Stimulated activated CD8-positive, alpha-beta memory T cell treated with anti-CD3 and anti-CD28 coated beads, Interleukin-7, amount 100 ng/mL, for 4 hours (primary cell): ENCODE results near the gene MAIP1.
A peak's percentile ranks its signal among the peaks of the same experiment; 100 is the strongest.

ENCODE experiments used
- DNase-seq, 2 donors: peaks; one replicate each; pipeline ENCODE4 v3.0.0-alpha.2; 2020; ENCODE audit warnings: low read depth in 2 of 2

Gene MAIP1

DNA sequence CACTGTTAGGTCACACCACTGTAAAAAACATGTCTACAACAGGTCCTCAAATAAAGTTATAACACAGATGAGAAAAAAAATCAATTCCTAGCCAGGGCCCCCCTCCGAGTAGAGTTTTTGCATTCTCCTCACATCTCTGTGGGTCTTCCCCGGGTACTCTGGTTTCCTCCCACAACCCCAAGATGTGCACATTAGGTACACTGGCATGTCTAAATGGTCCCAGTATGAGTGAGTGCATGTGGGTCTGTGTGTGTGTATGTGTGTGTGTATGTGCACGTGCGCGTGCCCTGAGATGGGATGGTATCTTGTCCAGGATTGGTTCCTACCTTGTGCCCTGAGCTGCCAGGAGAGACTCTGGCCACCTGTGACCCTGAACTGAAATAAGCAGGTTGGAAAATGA, 5.0 kb upstream of the MAIP1 start:
- DNase-seq, result no peak

DNA sequence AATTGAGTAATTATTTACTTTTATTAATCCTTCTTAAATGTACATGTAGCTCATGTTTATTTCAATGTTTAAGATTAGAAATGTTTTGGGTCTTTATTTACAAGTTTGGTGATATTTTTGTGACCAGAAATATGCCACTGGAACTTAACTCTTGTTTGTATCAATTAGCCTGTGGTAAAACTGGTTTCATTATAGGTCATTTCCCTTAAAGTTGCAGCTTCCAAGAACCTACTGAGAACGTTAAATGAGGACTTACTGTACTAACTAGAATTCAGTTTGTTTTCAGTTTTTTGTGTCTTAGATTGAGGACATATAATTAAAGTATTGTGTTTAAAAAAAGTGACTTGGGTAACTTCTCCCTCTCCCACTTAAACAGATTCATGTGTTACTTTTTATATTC, 4.4 kb upstream of the MAIP1 start:
- no peak for DNase-seq

DNA sequence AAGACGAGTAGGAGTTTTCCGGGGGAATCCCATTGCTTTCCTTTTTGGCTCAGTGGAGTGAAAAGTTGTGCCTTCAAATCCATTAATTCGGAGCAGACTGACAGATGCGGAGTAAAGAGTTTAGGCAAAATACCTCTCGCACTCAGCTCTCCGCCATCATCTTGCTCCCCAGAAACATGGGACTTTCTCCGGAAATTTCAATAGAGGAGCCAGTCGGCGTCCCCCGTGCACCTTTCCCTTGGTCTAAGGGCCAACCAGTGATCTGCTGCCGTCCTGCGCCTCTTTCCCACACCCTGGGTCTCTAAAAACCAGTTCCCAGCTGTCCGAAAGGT, 409 bp upstream of the MAIP1 start:
- DNase-seq, result no peak

DNA sequence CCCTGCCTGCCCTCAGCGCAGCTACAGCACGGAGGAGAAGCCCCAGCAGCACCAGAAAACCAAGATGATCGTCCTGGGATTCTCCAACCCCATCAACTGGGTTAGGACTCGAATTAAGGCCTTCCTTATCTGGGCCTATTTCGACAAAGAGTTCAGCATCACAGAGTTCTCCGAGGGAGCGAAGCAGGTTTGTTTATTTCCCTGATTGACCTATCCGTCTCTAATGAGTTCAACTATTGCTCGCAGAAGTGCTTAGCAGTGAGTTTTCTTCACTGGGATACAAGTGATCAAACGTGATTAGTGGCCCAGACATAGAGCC, 639 bp downstream of the MAIP1 start:
- DNase-seq, result no peak

DNA sequence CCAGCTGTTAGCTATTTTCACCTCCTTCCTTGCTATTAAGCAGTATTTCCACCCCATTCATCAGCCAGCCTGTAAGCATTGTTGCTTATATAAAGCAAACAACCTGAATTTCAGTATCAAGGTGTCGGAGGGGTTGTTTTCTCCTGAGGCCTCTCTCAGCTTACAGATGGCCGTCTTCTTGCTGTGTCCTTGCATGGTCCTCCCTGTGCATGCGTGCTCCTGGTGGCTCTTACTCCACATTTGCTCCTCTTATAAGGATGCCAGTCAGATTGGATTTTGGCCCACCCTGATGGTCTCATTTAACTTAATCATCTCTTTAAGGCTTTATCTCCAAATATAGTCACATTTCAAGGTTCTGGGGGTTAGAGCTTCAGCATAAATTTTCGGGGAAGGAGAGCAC, 2.6 kb downstream of the MAIP1 start:
- no peak for DNase-seq

DNA sequence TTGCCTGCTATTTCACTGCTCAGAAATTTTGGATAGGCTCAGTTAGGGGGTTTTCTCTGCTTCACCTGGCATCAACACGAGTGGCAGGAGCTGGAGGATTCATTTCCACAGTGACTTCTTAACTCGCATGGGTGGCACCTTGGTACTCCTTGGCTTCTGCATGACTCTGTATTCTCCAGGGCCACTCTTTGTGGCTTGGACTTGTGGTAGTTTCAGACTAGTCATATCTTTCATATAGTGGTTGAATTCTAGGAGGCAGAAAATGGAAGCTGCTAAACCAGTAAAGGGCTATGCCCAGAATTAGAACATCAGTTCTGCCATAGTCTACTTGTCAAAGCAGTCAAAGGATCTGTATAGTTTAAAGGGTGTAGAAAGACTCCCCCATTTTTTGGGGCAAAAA, 6.8 kb downstream of the MAIP1 start:
- DNase-seq, result no peak

DNA sequence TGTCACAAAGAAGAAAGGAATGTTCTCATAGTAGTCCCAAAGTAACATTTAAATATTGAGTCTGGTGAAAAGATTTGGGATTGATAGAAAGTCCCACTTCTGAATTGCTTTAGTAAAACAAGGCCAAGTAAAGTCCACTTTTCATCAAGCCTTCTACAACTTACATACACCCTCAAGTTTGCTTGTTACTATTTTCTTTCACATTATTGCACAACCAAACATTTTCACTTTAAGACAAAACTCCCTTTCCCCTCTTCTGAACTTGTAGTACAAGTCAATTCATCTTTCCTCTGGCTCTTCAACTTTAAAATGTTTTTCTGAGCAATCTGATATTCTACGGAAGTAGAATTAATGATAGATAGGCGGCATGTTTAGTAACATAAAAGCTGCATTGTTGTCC, 11.0 kb downstream of the MAIP1 start:
- DNase-seq, result no peak

DNA sequence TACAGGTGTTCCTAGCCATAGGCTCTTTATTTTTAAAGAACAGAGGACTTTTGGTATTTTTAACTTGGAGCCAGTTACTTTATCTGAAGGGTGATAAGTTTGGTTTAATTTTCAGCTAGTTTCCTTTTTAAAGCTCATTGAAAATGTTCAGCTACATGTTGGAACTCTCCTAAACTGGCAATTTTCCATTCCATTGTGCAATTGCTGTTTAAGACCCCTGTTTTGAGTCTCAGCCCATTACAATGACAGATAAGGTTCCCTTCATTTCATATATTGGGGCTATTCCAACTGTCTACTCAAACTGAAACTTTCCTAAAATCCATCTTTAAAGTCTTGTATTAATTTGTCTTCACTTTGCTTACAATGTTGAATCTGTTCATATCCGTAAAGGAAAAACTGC, 11.6 kb downstream of the MAIP1 start:
- no peak for DNase-seq

DNA sequence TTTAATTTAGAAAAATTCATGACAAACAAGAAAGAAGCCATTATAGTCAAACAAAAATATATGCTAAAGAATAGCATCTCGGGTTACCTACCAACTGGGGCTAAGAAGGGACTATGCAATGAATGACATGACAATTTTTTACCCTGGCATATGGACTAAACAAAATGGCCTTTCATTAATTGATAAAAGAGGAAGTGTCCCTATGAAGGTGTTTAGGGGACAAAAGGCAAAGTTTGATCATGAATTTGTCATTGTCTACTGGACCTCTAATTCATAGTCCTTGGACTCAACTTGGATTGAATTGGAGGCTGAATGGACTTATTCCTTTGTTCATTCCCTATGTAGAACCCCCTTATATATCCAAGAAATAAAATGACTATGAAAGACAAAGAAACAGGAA, 12.7 kb downstream of the MAIP1 start:
- DNase-seq, result no peak

DNA sequence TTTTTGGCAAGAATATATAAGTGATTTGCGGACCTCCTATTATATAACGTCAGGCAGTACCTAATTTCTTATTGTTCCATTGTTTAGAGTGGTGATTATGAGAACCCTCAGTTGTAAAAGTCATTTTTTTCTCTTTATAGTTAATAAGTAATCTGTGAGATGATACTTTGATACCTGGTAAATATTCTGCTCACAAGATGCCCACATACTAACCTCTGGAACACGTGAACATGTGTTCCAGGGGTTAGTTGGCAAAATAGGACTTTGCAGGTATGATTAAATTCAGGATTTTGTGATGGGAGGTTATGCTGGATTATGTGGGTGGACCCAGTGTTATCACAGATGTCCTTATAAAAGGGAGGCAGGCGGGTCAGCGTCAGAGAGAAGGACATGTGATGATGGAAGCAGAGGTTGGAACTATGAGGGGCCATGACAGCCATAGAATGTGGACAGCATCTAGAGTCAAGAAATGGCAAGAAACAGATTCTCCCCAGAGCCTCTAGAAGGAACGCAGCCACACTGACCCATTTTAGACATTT, 16.8 kb downstream of the MAIP1 start:
- no peak for DNase-seq

DNA sequence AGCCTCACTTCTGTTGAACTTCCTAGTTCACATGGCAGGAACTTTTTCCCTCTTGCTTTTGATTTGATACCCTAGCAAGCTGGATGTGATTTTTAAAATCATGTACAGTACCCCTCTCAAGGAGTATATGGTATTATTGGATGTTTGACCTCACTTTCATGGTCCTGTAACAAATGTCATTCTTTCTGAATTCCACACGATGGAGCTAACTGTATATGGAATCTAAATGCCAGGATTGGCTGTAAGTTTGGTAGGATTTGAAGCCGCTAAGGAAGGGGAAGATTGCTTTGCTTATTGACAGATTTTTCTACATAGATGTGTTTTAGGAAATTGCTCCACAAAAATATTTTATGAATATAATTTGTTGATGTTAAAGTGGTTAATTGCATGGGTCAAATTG, 18.3 kb downstream of the MAIP1 start:
- no peak for DNase-seq

DNA sequence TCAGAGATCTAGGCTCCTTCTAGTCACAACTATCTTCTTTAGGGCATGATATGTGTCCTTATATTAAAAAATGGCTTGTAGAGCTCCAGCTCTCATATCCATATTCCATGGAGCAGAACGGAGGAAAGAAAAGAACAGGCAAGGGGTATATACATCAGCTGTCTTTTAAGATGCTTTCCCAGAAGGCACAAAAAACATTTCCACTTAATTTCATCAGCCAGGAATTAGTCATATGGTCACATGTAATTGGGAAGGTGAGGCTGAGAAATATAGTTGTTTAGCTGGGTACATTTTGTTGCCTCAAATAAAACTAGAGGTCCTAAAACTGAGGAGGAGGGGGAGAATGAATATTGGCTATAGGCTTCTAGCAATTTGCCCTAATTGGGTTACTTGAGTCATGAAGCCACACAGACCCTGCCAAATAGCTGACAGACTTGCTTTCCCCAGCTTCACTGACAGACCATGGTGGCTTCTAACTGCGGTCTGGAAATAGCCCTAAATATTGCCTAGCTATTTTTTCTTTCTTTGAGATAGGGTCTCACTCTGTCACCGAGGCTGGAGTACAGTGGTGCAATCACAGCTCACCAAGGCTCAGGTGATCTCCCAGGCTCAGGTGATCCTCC, 20.0 kb downstream of the MAIP1 start:
- no peak for DNase-seq

DNA sequence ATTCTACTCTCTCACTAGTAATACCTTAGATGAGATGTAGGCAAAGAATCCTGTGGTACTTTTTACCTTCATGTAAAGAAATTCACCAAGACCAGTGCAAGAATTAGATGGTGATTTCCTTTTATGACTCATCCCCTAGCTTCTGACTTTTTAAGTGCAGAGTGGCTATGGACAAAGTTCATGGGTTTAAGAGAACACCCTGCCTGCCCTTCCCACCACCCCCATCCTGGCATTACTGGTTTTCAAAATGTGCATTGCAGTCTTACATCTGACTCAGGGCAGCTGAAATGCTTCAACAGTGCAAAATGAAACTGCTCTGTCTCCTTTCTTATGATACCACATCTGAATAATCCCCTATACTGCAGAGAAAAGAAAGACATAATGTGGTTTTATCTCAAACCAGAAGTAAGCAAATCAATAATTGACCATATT, 22.6 kb downstream of the MAIP1 start:
- no peak for DNase-seq

DNA sequence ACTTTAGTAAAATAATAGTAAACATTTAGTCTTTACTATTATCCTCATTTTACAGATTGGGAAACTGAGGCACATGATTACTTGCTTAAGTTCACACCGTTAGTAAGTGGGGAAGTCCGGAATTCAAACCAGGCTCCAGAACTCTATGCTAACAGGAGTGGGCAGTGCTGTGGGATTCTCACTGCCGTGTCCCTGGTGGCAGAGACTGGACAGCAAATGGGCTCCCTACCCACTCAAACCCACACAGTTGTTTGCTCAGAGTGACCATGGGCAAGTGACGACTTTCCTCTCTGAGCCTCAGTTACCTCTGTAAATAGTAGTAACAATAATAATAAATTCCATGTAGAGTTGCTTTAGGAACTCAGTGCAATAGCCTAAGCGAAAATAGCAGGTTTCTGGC, 24.0 kb downstream of the MAIP1 start:
- DNase-seq, result no peak

DNA sequence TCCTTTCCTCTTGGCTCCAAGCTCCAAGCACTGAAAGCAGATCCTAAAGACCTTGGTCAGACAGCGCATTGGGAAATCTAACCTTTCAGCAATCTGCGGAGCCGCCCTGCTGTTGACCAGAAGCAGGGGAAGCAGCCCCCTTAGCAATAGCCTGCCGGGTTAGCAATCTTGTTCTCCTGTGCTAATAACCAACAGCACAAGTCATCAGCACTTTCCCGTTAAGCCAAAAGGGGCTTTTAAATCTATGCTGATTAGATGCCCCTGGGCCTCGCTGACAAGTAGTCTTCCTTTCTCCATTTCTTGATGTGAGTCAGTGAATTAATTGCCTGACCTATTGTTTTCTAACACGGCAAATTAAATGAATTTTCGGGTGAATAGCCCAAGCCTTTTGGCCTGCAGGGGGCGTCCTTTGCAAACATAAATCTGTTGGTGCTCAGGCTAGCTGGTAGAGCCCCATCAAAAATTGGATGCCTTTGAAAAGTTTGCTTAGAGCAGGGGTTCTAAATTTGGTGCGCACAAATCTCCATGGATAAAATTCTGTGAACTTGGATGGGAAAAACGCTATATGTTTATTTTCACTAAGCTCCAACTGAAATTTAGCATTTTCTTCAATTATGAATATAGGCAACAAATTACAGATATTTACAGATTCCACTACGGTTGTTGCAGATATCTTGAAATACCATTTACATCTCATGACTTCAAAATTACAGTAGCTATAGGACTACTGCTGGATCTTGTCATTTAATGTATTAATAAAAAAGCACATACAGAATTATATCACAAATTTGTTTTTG, 24.6 kb downstream of the MAIP1 start:
- peak; percentile 56 to 73 for DNase-seq

DNA sequence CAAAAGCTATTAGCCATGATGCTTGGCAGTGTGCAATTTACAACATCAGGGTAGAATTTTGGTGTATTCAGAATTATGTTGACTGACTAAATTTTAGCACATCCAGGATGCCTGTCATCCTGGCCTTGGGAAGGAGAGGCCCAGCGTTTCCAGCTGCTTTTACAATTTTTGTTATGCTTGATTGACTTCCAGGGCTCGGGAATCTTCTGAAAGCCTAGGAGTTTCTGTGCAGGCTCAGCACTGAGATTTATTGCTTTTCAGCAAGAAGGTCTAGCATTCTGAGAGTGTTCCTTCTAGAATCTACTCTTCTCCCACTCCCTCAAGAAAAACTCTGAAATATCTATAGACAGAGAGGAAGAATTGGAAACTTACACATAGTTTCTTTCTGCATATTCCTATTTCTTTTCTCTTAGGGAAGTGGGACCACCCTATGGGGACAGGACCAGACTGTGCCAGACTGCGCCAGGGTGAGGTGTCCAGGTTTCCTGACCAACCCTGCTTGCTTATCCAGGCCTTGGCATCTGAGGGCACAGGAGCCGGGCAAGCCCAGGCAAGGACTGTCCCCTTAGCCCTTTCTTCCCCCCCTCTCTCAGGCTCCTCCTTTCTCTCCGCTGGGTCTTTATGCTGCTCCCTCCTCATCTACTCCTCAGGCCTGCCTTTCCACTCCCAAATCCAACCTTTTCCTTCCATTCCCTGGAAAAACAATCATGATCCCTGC, 26.9 kb downstream of the MAIP1 start:
- DNase-seq, result no peak

DNA sequence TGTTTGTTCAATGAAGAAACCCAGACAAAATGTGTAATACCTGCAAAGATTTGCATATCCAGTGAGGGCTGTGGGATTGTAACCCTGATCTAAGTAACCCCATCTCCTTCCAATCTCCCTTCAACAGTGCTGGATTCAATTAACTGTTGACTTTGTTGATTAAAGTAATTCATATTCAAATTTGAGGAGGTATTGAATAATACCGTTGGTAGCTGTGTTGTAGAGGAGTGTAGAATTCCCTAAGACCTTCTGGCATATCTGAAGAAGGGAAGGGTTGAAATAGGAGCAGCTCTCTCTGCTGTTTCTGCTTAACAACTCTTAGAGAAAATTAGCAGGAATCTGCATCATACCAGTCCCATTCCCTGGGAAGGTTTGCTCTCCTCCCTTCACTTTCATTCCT, 28.2 kb downstream of the MAIP1 start:
- DNase-seq, result no peak

DNA sequence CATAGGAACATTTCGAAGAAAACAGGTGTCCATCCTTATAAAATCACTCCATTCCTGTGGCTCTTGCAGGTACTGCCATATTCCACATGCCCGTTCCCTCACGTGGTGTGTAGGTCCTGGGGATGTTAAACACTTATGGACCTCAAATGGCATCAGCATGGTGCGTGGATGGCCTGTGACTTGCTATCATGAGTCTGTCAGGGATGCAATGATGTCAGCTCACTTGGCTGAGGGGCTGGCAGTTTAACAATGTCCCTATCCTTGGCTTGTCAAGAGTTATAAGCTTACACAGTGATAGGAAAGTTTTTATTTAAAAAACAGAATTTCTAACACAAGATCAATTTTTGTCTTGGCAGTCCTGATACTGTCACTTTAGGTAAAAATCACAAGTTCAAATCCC, 28.8 kb downstream of the MAIP1 start:
- DNase-seq, result no peak

DNA sequence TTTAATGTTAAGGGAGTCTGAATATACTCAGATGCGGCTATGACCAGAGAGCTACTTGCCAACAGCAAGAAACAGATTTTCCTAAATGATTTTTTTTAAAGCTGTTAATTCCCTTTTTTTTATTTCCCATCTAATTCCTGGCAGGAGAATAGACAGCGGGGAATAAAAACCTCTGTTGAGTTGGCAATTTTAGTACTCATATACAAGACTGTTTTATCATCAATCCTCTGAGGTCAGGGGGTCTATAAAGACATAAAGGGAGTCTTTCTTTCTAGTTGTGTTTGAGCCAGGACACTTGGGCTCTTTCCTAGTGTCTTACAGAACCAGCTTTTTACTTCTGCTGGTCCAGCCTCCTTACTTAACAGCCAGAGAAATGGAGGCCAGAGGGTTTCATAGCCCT, 29.4 kb downstream of the MAIP1 start:
- no peak for DNase-seq

DNA sequence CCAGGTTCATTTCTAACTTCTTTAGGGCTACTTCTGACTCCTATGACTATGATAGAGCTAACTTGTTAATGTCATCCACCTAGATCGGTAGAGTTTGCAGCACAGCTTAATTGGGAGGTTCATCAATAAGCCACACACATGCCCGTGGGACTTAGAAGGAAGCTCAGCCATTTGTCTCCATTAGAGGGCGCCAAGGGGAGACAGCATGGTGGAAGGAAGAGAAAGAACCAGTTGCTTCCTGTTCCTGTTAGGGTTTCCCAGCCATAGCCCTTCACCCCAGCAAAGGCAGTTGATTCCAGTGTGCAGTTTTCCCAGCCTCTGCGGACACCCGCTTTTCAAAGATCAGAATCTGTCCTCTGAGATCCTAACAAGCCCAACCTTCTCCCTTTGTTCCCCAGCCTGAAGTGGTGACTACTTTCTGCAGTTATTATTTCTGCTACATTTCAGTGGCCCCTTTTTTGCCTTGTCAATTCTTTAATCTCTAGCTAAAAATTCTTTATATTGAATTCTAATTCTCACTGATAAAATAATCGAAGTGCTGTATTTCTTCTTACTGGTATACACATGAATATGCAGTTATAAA, 30.3 kb downstream of the MAIP1 start:
- DNase-seq, result peak; percentile 2 to 17

DNA sequence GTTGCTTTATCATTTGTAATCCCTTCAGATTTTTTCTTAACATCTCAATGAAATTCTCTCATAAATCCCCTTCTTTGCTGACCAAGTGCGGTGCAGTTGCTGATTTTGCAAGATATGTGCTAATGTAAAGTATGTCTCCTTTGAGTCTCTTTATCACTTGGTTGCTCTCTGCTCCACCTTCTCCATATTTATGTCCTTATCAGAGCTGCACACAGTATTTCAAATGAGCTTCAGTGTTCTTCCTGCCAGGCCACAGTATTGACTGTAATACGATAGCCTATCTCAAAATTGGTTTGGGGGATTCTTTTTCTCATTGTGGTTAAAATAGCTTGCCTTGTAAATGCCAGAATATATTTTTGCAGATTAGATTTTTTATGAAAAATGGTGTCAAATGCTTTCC, 32.2 kb downstream of the MAIP1 start:
- no peak for DNase-seq

DNA sequence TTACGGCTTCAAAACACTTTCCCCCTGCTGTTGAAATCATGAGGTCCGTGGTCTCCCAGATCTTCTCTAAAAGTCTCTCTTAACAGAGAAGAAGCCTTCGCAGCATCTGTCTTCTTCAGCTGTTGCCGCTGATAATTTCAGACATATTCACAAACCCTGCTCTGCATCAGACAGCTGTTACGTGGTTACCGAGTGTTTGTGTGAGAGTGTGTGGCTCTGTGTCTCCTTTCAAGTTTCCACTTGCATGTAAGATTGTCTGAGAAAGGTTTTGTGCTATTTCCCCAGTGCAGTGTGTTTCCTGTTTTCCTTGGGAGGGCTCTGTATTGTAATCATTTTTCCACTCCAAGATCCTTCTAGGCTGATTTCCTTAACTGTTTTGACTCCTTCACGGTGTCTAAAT, 32.8 kb downstream of the MAIP1 start:
- DNase-seq, result no peak

DNA sequence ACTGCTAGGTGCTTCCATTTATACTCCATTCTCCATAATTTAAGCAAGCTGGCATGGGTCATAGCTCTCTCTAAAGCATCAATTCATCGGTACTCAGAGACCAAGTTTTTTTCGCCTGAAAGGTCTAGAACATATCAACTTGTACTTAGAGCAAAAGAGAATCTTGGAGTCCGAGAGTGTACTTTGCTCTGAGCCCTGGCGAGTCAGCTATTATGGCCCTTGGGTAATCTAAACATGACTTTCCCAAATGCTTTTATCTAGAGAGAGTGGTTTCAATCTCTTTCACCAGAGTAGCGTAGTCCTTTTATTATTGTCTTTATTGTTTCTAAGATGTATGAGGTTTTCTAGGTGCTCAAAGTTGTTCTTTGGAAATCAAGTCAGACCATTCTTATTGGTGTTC, 34.4 kb downstream of the MAIP1 start:
- DNase-seq, result no peak
